GM13976 (cell line): Measurements from ENCODE around the gene ERCC4.
"Not testable (repeated sequence)": the region's sequence is repeated elsewhere in the genome, so short reads cannot be mapped to it uniquely, and the experiment has no call there.

ENCODE experiments used
- DNase-seq: peaks from one replicate; pipeline ENCODE4 v3.0.0; 2012; ENCODE audit warnings: low spot score
- in situ Hi-C: fragments of 300-500 bp; cut with MboI; formaldehyde crosslinking; loops from one replicate; pipeline ENCODE4 v1.12.0; 2022; ENCODE audit warnings: low sequenced_read_pairs, mixed read lengths, inconsistent platforms; ENCODE audit not compliant: unreplicated experiment
- TF ChIP-seq, protein P1 (sequence below): IDR thresholded peaks from 2 replicates; pipeline ENCODE4 v1.5.1; 2012; ENCODE audit warnings: borderline replicate concordance, mild to moderate bottlenecking; ENCODE audit not compliant: insufficient read depth; ENCODE audit errors: extremely low read depth, missing control alignments, control extremely low read depth

ERCC4 gene

GRCh38 chr16:13902052-13902451 lies 17.9 kb upstream of the ERCC4 start:
- TF ChIP-seq, protein P1, sequence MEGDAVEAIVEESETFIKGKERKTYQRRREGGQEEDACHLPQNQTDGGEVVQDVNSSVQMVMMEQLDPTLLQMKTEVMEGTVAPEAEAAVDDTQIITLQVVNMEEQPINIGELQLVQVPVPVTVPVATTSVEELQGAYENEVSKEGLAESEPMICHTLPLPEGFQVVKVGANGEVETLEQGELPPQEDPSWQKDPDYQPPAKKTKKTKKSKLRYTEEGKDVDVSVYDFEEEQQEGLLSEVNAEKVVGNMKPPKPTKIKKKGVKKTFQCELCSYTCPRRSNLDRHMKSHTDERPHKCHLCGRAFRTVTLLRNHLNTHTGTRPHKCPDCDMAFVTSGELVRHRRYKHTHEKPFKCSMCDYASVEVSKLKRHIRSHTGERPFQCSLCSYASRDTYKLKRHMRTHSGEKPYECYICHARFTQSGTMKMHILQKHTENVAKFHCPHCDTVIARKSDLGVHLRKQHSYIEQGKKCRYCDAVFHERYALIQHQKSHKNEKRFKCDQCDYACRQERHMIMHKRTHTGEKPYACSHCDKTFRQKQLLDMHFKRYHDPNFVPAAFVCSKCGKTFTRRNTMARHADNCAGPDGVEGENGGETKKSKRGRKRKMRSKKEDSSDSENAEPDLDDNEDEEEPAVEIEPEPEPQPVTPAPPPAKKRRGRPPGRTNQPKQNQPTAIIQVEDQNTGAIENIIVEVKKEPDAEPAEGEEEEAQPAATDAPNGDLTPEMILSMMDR = no peak
- in situ Hi-C loops = no loop called here
- no peak for DNase-seq

DNA sequence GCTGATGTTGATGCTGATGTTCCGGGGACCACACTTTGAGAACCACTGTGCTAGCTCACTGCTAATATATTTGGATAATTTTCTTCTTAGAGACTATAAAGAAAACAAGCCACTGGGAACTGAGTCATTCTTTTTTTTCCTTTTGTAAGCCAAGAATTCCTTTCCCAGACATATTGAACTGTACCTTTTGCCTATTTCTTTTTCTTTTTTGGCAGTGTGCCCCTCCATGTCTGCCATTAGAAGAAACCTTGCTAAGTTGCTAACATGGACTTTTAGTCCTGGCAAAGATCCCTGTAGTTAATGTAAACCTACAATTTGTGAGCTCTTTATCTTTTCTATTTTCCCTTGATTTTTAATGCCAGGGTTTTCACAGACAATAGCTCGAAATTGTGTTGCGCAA lies 17.3 kb upstream of the ERCC4 start:
- TF ChIP-seq, protein P1 = no peak
- no peak for DNase-seq
- in situ Hi-C loops = no loop called here

GRCh38 chr16:13904179-13904691 lies 15.7 kb upstream of the ERCC4 start:
- in situ Hi-C loops = no loop called here
- DNase-seq = no peak
- TF ChIP-seq, protein P1 = no peak

GRCh38 chr16:13904822-13905221 lies 15.1 kb upstream of the ERCC4 start:
- in situ Hi-C loops, DNase-seq: not testable (repeated sequence)

DNA sequence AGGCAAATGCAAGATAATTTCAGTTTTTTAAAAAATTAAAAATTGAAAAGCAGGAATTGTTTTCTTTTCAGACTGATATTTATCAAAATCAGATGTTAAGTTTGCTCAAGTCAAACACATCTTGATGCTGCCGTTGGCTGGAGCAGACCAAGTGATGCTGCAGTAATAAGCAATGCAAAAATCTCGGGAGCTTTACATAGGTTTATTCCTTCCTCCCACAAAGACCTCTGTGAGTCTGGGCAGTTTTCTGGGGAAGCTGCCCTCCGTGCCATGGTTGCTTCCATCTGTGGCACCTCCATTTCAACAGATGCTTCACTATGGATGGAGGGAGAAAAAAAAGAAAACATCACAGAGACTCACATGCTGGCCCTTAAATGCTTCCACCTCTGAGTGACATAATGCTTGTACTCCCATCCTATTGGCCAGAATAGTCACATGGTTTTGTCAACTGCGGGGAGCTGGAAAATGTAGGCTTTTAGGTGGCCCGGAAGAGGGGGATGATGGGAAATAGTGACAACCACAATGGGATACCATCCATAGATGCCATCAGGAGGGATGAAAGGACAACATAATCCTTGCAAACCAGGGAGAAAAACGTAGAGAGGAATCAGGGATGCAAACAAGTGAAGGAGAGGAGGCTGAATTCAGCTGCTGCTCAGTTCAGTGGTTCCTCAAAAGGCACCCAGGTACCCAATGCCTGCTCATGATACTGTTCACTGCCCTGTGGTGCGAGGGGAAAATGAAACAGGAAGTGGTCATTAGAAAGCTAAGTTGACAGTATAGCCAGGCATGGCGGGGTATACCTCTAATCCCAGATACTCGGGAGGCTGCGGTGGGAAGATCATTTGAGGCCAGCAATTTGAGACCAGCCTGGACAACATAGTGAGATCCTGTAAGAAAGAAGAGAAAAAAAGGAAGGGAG lies 13.5 kb upstream of the ERCC4 start:
- no peak for DNase-seq
- in situ Hi-C loops = no loop called here
- TF ChIP-seq, protein P1 = no peak

- DNase-seq = no peak
- TF ChIP-seq, protein P1 = no peak
- in situ Hi-C loops = no loop called here
Measured at GRCh38 chr16:13907431-13907830, 12.5 kb upstream of the ERCC4 start.

DNA sequence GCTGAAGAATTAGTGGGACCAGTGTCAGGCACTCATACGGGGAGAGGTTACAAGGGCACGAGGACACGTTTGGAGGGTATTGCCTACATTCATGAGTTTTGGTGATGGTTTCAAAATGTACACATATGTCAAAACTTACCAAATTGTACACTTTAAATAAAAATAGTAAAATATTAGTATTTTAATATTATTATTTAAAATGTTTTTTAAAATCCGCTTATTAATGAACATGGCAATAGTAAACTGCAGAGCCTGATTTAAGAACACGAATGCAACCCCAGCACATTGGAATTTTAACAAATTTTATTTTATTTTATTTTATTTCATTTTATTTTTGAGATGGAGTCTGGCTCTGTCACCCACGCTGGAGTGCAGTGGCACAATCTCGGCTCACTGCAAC lies 10.9 kb upstream of the ERCC4 start:
- TF ChIP-seq, protein P1 = no peak
- no peak for DNase-seq
- in situ Hi-C loops = no loop called here
